ENCODE measurements around the gene NBEA. TPM values are rescaled to one million over a fixed set of nuclear protein-coding genes. Genes with fewer than 3 reads are reported as not detected.

Gene NBEA
- total RNA-seq, 4 donors from 2014 or later: 1.4 to 14.9 (median 4.1) TPM

- H3K27ac ChIP-seq: peak overlapping the region in 1 of 4 donors; percentile 22
- no peak overlapping the region for H3K4me3 ChIP-seq
- no peak for DNase-seq
- H3K36me3 ChIP-seq: no peaks in the 10 kb centered on the region
- H3K9me3 ChIP-seq: no peaks in the 10 kb centered on the region
- H3K27me3 ChIP-seq: no peaks in the 10 kb centered on the region
- H3K4me1 ChIP-seq: no peaks in the 10 kb centered on the region
- TF ChIP-seq POLR2A (IDR thresholded peaks at IDR 0.05) (no peak), CTCF (IDR thresholded peaks at IDR 0.05) (no peak)
Measured at GRCh38 chr13:35699825-35700510, 757.9 kb downstream of the NBEA start.

GRCh38 chr13:35700671-35701070 lies 758.6 kb downstream of the NBEA start:
- H3K36me3 ChIP-seq: no peaks in the 10 kb centered on the region
- DNase-seq: no peak
- no peaks in the 10 kb centered on the region for H3K27me3 ChIP-seq
- H3K4me1 ChIP-seq: no peaks in the 10 kb centered on the region
- TF ChIP-seq CTCF (IDR thresholded peaks at IDR 0.05) (no peak), POLR2A (IDR thresholded peaks at IDR 0.05) (no peak)
- peak overlapping the region in 1 of 4 donors; percentile 12 for H3K27ac ChIP-seq
- H3K4me3 ChIP-seq: no peak overlapping the region
- no peaks in the 10 kb centered on the region for H3K9me3 ChIP-seq

- Histone ChIP-seq H3K4me3 (no peak overlapping the region), H3K4me1 (no peaks in the 10 kb centered on the region), H3K9me3 (no peaks in the 10 kb centered on the region), H3K27me3 (no peaks in the 10 kb centered on the region), H3K36me3 (no peaks in the 10 kb centered on the region), H3K27ac (no peak overlapping the region)
- no peak for DNase-seq
- no peak for TF ChIP-seq CTCF (IDR thresholded peaks at IDR 0.05)
- no peak for TF ChIP-seq POLR2A (IDR thresholded peaks at IDR 0.05)
Measured at GRCh38 chr13:35702316-35702715, 760.2 kb downstream of the NBEA start.

- no peaks in the 10 kb centered on the region for H3K4me1 ChIP-seq
- DNase-seq: no peak
- no peaks in the 10 kb centered on the region for H3K9me3 ChIP-seq
- no peak overlapping the region for H3K27ac ChIP-seq
- H3K36me3 ChIP-seq: no peaks in the 10 kb centered on the region
- no peak for TF ChIP-seq CTCF (IDR thresholded peaks at IDR 0.05)
- TF ChIP-seq POLR2A (IDR thresholded peaks at IDR 0.05): no peak
- H3K4me3 ChIP-seq: no peak overlapping the region
- no peaks in the 10 kb centered on the region for H3K27me3 ChIP-seq
Measured at GRCh38 chr13:35703061-35703460, 761.0 kb downstream of the NBEA start.

- no peak for TF ChIP-seq CTCF (IDR thresholded peaks at IDR 0.05)
- no peak for TF ChIP-seq POLR2A (IDR thresholded peaks at IDR 0.05)
- Histone ChIP-seq H3K4me3 (no peak overlapping the region), H3K36me3 (no peaks in the 10 kb centered on the region), H3K27me3 (no peaks in the 10 kb centered on the region), H3K27ac (no peak overlapping the region), H3K9me3 (no peaks in the 10 kb centered on the region), H3K4me1 (no peaks in the 10 kb centered on the region)
- DNase-seq: no peak
Measured at GRCh38 chr13:35704331-35704730, 762.3 kb downstream of the NBEA start.
